SHP77 treated with DMSO at 0.1 percent for 48 hours (cell line): ENCODE results near the gene GLRX2.

ENCODE experiments used
- DNase-seq: peaks from one replicate; lab custom pipeline; 2025; lab: John Stamatoyannopoulos, UW

GLRX2 gene

DNA sequence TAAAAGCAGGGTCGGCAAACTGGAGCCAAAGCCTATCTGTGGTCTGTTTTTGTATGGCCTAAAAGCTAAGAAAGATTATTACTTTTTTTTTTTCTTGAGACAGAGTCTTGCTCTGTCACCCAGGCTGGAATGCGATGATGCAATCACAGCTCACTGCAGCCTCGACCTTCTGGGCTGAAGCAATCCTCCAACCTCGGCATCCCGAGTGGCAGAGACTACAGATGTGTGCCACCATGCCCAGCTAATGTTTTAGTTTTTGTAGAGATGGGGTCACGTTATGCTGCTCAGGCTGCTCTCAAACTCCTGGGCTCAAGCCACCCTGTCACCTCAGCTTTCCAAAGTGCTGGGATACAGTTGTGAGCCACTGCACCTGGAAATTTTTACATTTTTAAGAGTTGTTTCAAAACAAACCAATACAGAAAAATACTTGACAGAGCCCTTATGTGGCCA lies 6.5 kb upstream of the GLRX2 start:
- DNase-seq, result no peak

DNA sequence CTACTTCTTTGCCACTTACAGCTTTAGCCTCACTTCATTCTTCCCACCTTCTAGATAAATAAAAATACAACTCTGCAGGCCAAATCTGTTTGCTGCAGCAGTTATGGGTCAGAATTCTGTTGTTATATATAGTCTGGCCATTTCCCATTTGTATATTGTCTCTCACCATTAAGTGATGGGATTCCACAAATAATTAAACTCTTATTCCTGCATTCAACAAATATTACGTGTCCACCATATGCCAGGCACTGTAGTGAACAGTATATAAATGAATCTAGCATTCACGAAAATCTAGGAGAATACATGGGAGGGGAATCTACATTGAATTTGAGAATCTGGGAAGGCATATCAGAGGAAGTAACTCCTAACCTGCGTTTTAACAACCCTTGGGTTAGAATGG lies 5.7 kb upstream of the GLRX2 start:
- DNase-seq, result no peak

DNA sequence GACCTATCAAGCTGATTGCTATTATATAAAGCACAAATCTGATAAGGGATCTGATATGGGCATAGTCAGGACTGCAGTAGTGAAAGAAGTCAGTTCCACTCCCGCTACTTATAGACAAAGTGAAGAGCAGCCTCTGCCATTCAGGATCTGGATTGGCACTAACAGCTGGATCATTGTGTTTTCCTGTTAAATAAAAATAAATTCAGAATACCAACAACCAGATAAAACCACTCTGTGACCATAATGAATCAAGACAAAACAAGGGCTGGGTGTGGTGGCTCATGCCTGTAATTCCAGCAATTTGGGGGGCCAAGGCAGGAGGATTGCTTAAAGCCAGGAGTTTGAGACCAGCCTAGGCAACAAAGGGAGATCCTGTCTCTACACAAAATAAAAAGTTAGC lies 5.0 kb upstream of the GLRX2 start:
- no peak for DNase-seq

DNA sequence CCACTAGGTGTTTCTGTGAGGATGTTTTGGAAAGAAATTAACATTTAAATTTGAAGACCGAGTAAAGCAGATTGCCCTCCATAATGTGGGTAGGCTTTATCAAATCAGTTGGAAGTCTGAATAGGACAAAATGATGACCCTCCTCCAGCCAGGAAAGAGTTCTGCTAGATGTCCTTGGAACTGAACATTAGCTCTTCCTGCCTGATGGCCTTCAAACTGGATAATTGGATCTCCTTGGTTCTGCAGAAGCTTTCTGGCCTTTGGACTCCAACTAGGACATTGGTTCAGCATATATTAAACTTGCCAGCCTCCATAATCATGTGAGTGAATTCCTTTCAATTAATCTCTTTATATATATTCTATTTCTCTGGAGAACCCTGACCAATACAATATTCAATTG lies 4.4 kb upstream of the GLRX2 start:
- no peak for DNase-seq

DNA sequence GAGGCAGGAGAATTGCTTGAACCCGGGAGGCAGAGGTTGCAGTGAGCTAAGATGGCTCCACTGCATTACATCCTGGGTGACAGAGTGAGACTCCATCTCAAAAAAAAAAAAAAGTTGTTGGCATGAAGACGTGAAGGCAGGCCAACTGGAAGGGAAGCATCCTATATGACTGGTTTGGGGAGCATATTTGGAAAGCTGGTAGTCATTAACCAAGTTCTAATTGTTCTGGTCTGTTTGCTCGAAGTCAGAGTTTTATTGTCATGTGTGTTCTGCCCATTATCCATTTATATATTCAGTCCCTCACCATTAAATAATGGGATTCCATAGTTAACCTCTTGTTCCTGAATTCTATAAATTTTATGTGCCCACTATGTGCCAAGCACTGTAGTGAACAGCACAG lies 3.3 kb upstream of the GLRX2 start:
- no peak for DNase-seq

DNA sequence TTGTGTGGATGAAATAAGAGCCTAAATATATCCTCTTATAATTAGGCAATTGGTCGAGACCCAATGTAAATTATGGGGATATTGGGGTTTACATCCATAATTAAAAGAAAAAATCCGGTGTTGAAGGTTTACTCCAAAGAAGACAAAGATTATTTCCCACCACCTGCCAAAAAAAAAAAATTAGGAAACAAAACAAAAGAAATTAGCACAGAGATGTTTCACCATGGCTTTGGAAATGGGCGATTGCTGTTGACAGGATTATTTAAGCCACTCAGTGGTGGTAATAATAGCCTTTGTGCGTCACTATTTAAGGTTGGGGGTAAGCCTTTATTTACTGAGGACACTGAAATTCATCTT lies 585 bp upstream of the GLRX2 start:
- no peak for DNase-seq

DNA sequence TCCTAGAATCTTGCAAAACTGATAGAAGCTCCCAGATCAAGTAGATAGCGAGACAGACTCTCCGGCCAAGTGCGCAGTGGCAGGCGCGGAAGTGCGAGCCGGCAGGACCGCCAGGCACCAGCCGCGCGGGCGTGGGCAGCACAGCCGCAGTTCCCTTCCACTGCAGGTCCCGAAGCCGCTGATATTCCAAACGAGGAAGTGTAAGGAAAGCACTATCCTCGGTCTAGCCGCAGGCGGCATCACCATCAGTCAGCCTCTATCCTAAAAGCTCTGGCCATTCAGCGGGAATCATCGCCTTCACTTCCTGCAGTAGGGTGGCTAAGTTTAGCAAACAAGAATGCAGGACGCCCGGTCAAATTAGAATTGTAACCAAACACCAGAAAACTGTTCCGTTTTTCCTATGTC lies 710 bp downstream of the GLRX2 start:
- DNase-seq, result no peak

DNA sequence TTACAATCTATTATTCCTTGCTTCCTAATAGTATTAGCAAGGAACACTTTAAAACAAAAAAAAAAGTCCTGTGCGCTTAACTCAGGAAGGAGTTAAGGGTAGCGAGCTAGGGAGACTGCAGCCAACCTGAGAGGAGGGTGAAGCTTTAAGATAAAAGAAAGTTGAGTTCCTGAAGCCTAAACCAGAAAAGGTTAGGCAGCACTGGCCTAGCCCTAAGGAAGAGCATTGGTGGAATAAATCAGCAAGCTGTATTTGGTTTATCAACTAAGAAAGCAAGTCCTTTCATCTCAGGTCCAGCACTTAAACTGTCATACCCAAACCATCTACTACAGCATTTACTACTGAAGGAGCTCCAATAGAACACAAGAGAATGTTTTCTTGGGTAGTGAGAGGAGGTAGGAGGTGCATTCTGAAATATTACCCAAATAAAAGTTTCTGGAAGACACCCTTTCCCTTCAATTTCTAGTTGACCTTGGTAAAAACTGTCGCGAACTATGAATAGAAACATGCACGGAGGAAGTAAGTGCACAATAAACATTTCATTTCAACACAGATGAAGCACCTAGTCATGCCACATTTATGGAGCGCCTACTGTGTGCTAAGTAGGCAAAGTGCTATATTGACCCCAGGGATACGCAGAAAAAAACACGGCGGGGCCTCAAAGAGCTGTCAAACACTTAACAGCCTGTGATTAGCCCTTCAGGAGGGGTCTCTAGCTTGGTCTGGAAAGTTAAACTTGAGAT lies 1.3 kb downstream of the GLRX2 start:
- DNase-seq, result no peak

DNA sequence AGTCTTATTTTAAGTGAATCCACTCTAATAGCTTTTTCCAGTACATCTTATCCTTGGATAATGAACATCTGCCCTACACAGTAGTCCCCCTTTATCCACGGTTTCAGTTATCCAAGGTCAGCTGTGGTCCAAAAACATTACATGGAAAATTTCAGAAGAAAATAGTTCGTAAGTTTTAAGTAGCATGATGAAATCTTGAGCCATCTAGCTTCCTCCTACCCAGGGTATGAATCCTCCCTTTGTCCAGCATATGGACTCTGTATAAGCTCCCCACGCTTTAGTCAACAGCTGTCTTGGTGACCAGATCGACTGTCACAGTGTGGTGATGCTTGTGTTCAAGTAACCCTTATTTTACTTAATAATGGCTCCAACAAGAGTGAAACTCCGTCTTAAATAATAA lies 2.6 kb downstream of the GLRX2 start:
- DNase-seq, result no peak

DNA sequence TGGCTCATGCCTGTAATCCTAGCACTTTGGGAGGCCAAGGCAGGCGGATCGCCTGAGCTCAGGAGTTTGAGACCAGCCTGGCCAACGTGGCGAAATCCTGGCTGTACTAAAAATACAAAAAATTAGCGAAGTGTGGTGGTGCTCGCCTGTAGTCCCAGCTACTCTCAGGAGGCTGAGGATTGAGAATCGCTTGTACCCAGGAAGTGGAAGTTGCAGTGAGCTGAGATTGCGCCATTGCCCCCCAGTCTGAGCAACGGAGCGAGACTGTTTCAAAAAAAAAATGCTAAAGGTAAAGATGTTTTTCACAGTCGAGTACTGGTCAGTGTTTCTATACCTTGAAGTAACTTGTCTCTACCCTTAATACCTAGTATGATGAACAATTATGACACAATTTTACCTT lies 11.1 kb downstream of the GLRX2 start:
- DNase-seq, result no peak

DNA sequence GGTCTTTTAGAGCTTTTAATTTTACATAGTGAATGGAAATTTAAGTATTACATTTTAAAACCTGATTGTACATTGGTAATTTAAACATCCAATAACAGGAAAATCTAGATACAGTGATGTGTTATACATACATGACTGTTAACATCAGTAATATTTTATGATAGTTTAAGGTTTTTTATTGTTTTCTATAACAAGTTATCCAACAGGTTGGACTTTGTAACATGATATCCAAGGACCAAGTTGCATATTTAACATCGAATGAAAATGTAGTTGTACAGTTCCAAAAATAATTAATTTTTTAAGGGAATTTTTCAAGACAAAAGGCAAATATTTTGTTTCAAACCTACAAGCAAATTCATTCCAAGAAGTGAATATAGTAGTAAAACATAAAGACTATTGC lies 14.3 kb downstream of the GLRX2 start:
- no peak for DNase-seq

DNA sequence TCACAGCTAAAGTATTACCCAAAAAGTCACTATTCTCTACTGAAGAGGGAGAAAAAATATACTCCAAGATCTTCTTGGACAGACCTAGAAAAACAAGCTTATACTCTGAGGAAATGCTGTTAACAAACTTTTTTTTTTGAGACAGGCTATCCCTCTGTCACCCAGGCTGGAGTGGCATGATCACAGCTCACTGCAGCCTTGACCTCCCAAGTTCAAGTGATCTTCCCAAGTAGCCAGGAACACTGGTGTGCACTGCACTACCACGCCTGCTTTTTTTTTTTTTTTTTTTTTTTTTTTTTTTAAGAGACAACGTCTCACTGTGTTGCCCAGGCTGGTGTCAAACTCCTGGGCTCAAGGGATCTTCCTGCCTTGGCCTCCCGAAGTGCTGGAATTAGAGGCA lies 17.3 kb downstream of the GLRX2 start:
- no peak for DNase-seq

DNA sequence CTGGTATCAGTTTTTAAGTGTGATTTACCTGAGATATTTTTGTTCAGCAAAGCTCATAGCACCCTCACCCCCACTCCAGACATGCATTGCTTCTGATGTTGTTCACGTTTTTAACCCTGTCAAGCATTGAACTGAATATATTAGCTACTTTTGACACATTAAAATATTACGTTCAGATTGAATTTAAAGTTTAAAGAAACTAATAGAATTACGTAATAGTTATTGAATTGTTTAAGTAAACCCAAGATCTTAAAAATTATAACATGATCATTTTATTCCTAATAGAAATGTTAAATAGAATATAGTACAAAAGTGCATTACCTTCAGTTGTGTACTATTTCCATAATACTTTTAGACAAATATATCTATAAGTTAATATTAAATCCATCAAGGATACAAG lies 18.9 kb downstream of the GLRX2 start:
- no peak for DNase-seq

DNA sequence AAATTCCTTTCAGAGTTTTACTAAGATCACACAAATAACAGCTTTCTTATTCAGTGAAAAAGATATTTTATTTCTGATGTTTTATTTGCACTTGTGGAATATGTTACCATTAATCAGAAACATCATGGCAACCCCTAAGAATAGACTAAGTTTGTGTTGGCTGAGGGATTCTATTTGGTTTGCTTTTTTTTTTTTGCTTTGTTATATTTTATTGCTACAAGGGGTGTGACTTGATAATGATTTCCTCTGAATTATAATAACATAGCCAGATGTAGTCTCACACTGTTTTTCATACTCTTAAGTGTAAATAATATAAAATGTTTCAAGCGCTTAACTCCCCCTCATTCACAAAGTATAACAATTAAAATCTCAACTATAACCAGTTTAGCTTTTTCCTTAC lies 20.0 kb downstream of the GLRX2 start:
- DNase-seq, result no peak

DNA sequence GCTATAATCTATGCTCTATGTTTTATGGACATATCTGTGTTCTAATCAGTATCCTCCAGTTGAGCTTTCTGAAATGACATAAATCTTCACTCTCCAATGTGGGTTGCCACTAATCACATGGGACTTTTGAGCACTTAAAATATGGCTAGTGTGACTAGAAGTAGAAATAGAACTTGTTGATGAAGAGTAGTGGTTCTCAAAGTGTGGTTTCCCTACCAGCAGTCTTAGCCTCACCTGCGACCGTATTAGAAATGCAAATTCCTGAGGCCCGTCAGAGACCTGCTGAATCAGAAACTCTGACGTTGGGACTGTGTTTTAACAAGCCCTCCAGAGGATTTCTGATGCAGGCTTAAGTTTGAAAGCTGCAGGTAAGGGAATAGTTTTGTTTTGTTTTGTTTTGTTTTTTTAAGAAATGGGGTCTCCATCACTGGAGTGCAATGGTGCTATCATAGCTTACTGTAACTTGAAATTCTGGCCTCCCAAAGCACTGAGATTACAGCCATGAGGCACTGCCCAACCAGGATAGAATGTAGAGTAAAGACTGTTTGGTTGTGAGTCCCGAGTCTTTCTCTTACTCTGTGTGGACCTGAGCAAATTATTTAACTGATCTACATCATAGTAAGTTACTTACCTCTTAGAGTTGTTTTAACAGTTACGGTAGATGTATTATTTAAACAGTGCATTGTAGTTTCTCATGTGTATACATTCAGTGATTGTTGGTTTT lies 21.7 kb downstream of the GLRX2 start:
- DNase-seq, result no peak

DNA sequence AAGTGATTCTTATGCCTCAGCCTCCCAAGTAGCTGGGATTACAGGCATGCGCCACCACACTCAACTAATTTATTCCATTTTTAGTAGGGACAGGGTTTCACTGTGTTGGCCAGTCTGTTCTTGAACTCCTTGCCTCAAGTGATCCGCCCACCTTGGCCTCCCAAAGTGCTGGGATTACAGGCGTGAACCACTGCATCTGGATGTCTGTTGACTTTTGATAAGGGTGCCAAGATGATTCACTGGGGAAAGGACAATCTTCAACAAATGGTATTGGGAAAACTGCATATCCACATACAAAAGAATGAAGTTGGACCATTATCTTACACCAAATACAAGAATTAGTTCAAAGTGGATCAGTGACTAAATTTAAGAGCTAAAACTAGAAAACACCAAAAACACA lies 26.0 kb downstream of the GLRX2 start:
- DNase-seq, result no peak

DNA sequence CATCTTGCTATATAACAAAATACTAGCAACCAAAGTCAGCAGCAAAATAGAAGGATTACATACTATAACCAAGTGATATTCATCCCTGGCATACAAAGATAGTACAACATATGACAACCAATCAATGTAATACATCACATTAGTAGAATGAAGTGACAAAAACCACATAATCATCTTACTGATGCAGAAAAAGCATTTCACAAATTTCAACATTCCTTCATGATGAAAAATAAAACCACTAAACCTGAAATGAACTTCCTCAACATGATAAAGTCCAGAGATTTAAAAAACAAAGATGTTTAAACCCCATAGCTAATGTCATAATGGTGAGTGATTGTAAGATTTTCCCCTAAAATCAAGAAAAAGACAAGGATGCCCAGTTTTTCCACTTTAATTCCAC lies 27.2 kb downstream of the GLRX2 start:
- DNase-seq, result no peak

DNA sequence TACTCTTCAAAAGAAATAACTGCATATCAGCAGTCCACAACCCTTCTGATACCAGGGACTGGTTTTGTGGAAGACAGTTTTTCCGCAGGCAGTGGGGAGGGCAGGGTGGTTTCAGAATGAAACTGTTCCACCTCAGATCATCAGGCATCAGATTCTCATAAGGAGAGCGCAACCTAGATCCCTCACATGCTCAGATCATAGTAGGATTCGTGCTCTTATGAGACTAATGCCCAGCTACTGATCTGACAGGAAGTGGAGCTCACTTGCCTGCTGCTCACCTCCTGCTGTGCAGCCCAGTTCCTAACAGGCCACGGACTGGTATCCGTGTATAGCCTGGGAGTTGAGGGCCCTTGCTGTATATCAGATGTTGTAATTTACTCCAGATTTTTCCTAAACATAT lies 34.3 kb downstream of the GLRX2 start:
- DNase-seq, result no peak

DNA sequence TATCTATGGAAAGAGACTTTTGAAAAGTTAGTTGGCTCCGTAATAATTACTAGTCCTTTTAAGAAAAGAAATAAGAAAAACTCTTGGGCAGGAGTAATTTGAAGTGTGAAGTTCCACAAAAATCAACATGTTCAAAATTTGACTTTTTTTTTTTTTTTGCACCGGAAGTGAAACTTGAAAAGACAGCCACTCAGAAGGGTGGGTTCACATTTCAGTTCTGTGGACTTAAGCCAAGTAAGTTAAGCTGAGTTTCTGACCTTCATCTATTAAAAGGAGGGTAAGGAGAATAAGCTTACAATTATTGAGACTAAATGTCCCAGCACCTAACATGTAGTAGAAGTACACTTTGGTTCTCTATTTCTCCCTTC lies 34.8 kb downstream of the GLRX2 start:
- no peak for DNase-seq

DNA sequence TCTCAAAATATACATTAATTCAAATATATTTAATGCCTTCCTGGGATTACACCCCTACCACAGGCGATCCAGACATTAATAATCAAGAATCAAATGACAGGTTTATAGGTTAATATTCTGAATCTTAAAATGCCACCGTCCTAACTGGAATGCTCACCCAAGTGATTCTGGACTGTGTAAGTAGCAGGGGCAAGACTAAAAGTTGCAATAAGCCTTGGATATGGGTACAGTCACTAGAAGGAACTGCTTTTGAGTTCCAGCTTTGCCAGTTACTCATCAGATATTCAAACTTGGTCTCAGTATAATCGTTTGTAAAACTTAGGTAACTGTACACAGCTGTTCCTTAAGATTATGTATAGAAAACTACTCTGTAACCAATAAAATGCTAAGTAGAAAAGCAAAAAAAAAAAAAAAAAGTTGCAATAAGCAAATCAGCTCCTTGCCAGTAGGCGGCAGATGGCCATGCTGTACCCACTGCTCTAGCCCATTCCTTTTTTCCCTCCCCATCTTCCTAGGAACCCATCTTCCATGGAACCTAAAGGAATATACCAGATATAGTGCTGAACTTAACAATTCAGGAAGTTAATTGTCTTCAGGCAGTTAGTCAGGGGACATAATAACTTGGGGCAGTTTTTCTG lies 35.3 kb downstream of the GLRX2 start:
- DNase-seq, result no peak

DNA sequence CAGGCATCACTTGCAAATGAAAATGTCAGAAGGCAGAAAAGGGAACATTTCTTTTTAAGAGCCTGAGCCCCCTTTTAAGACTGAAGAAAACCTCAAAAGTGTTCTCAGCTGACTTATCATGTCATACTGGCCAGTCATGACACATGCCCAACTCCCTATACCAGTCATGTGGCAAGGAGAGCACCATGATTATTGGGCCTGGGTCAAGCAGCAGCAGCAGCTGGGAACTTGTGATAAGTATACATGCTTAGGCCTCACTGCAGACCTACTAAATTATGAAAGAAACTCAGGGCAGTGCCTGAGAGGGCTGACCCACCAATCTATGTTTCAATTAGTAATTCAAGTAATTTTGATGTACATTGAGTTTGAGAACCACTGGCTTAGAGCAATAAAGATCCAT lies 37.2 kb downstream of the GLRX2 start:
- no peak for DNase-seq

DNA sequence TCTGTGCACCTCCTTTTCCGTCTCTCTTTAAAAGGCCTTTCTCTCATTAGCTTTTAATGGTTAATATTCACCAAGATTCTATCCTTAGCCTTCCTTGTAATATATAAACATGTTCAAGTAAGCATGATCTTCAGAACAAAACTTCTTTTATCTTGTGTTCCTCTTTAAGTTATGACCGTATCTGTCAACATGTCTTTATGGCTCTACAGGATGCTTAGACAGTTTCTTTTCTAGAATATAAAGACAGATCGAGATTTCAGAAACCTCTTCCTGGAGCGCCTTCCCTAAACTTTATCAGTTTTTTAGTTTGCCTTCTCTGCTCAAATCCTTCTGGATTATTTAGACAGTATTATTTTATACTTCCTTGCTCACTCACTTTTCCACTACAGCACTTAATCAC lies 38.6 kb downstream of the GLRX2 start:
- DNase-seq, result no peak

DNA sequence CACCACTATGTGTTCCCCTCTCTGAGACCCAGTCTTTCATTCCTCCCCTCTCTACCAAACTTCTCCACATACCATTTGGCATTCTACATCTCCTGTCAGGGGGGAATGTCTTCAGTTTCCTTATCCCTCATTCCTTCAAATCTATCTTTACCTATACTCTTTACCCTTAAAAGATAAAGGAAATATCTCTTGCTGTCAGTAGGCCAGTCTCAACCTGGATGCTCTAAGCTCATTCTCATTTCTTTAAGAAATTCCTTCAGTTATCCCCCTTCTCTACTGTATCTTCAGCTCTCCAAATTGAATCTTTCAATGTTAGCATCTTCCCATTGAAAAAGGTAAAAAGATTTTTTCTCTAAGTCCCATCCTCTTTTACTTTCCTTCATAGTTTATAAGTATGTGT lies 39.3 kb downstream of the GLRX2 start:
- no peak for DNase-seq
